Nucleus accumbens (tissue), 56 donors: ENCODE measurements around the gene FN3K.

Experiments used
- DNase-seq, 56 donors: peaks; one replicate each; lab custom pipeline; 2025; lab: John Stamatoyannopoulos, UW

Gene FN3K

DNA sequence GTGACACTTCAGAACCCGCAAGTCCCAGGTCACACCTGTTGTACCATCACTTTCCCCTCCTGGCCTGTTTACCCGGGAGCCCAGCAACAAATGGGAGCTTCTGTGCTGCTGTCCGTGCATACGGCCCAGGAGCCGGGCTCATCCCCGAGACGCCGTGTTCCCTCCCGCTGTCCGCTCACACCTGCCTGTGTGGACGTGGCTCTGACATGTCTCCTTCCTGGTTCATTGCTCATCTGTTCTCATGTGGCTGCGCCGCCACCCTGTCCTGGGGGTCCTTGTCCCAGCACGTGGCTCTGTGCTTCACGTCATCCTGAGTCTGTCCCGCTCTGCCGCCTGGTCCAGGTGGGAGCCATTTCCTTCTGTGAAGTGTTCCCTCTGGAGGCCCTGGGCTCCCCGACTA is 54.4 kb downstream of the FN3K start:
- DNase-seq = no peak

DNA sequence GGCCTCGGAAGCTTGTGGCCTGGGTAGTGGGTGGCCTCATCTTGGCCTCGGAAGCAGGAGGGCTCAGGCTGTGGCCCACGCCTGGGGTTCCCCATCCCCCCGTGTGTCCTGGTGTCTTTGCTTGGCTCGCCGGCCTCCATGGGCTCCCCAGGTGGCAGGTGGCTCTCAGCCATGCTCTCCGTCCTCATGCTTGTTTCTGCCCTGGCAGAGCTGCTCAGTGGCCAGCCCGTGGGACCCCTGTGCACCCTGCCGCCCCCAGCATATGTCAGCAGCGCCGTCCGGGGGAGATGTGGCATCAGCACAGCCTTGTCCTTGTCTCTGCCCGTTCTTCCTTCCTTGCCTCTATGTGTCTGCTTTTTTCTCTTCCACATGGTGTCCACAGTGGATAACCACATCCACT is 55.0 kb downstream of the FN3K start:
- DNase-seq = no peak

GRCh38 chr17:82791532-82791931 is 56.1 kb downstream of the FN3K start:
- peak in 12 of 56 donors; percentile 3 to 46 (median 28) for DNase-seq

DNA sequence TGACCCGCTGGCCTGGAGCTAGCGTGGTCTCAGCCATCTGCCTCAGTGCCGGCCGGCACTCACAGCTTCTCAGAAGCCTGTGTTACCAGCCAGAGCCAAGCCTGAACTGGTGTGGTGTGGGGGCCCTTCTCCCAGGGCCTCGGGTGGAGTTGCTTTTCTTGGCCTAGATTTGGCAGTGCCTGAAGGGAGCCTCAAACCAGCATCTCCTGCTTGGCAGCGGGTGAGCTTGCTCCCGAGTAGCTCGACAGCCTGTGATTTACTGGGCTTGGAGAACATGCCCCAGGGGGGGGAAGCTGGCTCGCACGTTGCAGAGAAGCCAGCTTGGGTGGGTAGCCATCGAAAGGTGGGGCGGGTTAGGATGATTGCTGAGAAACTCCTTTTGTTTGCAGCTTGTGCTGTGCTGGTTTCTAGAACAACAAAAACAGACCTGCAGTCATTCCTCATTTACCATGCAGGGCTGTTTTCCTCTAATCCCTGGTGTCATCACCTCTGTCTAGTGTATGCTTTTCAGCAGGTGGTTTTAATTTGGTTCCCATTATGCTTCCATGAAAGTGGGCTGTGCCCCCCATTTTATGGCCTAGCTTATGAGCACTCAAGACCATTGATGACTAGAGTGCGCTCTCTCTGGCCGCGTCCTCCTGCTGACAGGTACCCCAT is 58.7 kb downstream of the FN3K start:
- DNase-seq = peak in 4 of 56 donors; percentile 8 to 17 (median 14)

- DNase-seq = no peak
Measured at GRCh38 chr17:82794781-82795482, 59.5 kb downstream of the FN3K start.

- no peak for DNase-seq
Measured at GRCh38 chr17:82795615-82796014, 60.2 kb downstream of the FN3K start.

GRCh38 chr17:82797061-82797460 is 61.6 kb downstream of the FN3K start:
- no peak for DNase-seq

DNA sequence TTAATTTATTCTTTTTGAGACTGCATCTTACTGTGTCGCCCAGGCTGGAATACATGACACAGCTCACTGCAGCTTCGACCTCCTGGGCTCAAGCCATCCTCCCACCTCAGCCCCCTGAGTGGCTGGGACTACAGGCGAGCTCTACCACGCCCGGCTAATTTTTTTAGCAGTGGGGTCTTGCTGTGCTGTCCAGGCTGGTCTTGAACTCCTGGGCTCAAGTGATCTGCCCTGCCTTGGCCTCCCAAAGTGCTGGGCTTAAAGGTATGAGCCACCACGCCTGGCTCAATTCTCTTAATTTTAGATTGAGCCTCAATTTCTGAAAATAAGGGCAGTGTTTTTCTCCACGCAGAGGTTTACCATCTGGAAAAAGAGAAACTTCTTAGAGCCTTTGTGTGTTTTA is 63.3 kb downstream of the FN3K start:
- no peak for DNase-seq

GRCh38 chr17:82799591-82799990 is 64.2 kb downstream of the FN3K start:
- DNase-seq = peak in 1 of 56 donors; percentile 17
